ENCODE measurements around the gene PPP1R2.

Gene PPP1R2

DNA sequence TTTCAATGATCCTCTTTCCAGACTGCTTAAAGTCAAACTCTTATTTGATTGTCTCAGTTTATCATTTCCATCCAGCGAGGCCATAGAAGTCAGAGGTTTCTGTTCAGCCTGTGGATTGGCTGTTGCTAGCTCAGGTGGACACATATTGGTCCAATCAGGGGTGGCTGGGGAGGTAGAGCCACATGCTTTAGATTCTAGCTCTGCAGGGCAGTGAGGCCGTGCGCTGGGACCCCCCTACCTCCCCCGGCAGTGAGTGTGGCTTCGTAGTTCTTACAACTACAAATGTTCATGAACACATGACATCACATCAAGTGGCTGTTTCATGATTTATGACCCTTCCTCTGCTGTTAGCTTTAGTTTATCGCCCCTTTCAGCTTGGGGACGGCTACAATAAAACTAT, 22.6 kb upstream of the PPP1R2 start:
- DNase-seq = no peak

DNA sequence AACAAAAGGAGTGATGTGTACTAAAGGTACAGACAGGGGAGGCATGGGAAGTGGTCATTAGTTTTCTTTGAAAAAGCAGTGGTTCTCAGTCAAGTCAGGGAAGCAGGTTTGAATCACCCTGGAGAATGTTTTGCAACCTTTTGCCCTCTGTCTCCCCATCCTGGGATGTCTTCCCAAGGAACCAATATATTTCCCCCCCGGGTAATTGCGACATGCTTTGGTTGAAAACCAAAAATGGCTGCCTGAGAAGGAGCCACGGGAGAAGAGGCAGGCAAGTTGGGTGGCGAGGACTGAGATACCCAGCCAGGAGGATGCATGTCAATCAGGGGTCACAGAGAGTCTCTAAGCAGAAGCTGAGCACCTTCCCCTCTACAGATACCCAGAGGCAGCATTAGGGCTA, 20.2 kb upstream of the PPP1R2 start:
- no peak for DNase-seq

DNA sequence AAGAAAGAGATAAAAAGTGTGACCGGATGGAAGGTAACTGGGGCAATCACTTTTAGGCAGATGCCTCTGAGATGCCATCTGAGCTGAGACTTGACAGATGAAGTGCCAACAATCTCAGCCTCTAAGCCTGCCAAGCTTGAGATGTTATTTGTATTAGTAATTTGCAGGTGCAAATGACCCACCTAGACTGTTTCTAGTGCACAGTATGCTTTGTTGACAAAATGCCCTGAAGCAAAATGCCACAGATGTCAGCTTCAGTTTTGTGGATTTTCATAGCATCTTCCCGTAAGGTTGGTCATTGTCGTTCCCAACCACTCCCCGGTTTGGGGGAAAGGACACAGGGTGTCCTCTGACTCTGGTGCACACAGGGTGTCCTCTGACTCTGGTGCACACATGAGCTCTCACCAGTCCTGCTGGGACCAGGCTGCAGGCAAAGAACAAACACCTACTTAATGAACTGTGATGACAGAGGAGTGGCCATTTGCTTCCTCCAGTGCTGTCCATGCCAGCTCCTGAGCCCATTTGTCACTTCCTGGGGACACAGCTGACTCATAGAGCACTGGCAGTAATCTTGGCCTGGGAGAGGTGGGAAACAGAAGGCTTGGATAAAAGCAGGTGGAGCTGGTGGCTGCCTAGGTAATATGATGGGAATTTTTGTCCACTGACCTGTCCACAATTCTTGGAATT, 16.7 kb upstream of the PPP1R2 start:
- no peak for DNase-seq

DNA sequence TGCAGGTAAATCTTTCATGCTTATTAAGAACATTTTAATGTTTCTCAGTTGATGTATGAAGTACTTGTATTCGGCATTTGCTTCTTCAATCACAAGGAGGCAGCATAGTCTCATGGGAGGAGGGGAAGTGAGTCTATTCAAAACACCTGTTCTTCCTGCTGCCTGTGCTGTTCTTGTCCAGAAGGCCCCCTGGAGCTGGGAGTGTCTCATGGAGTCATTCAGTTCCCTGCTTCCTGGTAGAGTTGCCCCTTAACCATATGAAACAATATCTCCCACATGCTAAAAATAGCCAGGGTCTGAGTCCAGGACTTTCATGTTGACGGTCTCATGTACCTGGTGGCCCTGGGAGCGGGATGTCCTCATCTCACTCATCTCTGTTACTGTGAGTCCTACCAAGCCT, 15.5 kb upstream of the PPP1R2 start:
- DNase-seq = no peak

DNA sequence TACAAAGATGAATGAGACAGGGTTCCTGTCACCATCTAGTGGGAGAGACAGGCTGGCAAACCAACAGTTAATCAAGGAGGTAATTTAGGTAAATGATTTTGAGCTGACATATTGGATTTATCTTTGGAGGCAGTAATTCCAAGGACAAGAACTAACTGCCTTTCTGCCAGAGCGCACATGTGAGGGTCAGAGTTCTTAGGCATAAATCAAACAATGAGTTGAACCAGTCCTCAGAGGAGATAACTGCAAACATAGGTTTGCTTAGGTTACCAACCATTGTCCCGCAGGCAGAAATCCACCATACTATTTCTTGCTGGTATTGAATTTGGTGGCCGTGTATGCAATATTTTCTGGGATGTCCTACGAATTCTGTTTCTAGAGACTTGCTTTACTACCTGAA, 14.2 kb upstream of the PPP1R2 start:
- no peak for DNase-seq

DNA sequence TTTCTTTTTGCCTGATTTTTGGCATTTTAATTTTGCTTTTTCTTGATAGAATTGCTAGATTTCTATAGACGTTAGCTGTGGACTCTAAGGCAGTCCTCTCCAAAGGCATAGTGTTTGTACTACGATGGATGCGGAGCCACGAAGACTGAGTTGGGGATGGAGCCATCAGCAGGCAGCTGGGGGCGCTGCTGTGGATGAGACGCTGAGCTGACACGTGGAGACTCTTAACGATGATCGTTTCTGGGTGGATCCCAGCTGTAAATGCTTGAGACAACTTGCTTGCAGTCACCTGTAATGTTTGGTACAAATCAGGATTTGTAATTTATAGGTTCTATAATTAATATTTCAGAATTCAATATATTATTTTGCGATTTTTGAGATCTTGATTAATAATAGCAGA, 13.3 kb upstream of the PPP1R2 start:
- no peak for DNase-seq

DNA sequence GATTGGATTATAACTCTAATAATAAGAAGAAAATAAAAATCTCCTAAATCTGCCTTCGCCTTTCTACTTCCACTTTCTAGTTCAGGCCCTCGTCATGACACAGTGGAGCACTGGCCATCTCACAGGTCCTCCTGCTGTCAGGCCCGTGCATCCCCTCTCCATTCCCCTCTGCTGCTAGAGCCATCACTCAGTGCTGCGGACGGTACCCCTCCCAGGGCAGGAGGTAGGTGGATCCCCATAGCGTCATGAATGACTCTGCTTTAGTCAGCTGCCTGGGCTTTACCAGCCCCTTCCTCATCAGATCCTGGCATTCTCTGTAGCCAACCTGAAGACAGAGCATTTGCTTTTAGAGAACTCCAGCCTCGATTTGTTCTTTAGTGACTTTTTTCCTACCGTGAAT, 12.0 kb upstream of the PPP1R2 start:
- DNase-seq = no peak

DNA sequence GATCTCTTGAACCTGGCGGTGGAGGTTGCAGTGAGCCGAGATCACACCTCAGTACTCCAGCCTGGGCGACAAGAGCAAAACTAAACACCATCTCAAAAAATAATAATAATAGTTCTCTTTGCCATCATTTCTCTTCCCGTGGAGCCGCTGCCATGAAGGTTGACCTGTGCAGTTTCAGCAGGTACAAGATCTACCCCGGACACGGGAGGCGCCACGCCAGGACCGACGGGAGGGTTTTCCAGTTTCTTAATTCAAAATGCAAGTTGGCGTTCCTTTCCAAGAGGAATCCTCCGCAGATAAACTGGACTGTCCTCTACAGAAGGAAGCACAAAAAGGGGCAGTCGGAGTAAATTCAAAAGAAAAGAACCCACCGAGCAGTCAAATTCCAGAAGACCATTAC, 11.3 kb upstream of the PPP1R2 start:
- no peak for DNase-seq

DNA sequence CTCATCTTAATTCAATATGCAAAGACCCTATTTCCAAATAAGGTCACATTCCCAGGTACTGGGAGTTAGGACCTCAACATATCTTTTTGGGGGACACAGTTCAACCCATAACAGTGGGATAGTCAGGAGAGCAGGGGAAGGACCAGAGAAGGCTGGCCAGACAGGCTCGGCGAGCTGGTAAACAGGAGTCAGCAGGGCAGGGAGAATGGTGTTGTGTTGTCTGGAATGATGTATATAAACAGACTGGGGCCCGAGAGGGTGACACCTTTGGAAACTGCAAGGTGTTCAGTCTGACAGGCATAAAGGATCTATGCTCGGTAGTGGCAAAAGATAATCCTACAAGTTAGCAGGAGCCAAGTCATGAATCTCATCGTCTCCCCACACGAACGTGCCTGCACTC, 10.1 kb upstream of the PPP1R2 start:
- no peak for DNase-seq

DNA sequence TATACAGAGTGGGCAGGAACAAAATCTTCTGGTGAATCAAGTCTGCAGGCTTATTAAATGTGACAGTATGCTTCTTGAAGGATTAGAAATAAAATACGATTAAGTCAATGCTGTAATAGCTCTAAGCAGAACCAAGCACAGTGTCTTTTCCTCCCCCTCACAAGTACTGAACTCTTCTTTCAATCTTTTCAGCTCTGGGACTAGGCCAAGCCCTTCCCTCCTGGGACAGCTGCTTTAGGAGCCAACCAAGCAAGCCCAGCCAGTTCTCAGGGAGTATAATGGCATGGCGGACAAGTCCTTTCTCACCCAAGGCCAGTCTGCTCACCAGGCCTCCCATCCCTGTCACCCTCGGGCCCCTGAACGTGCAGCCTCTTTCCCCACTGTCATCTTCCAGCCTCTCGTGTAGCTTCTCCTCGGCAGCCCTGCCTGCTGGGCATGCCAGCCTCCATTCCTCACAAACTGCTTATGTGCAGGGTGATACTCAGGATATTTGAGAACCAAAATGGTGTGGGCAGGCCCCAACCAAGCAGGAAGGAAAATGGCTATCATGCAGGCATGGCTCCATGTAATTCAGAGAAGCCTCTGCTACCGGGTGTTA, 8.4 kb upstream of the PPP1R2 start:
- no peak for DNase-seq

DNA sequence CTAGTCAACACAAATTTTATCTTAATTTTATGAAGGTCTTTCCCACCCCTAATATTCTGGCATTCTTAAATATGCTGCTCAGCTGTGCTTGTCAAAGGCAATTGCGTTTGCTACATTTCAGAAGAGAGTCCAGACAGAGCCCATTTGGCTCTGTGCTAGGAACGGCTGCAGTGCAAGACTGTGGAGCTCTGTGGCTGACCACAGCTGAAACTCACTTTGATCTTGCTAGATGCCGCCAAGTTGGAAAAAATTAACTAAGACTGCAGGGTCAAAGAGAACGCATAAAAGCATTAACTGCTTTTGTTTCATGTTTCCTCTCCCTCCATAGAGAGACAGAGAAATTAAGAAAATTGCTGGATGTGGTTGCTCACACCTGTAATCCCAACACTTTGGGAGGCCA, 7.6 kb upstream of the PPP1R2 start:
- DNase-seq = no peak

DNA sequence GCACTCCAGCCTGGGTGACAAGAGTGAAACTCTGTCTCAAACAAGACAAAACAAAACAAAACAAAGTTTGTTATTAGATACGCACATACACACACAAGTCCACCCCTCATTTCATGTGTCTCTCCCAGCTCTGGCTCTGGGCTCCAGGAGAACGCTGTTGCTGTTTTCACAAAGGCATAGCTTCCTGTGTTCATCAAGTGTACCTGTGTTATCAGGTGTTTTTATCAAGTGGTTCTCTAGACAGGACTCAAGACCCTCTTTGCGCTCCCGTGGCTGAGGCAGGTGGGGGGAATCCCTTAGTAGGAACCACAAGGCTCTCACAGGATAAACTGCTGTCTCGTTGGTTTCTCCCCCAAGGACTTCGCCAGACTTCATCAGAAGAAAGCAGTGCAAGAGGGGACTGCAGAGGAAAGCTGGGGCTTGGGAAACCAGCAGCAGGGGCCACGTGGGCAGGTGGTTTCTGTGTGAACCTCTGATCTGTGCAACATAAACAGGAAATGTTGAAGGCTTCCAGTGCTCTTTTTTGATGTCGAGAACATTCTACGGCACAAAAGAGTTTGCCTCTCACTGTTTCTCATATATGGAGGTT, 6.9 kb upstream of the PPP1R2 start:
- DNase-seq = no peak

DNA sequence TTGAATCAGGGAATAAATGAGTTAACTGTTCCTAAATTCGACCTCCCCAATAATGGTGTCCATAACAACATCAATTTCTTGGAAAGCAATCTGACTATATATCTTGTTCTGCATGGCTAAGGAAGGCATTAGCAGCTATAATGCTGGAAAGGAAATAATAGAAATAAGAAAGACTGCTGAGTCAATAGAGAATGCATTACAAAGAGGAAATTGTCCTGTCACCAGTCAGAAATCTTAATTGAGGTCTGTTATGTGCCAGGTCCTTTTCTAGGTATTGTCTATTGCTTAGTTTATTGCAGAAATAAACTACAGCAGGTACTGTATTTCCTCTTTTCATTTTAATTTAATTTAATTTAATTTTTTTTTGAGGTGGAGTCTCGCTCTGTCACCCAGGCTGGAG, 5.9 kb upstream of the PPP1R2 start:
- DNase-seq = no peak

DNA sequence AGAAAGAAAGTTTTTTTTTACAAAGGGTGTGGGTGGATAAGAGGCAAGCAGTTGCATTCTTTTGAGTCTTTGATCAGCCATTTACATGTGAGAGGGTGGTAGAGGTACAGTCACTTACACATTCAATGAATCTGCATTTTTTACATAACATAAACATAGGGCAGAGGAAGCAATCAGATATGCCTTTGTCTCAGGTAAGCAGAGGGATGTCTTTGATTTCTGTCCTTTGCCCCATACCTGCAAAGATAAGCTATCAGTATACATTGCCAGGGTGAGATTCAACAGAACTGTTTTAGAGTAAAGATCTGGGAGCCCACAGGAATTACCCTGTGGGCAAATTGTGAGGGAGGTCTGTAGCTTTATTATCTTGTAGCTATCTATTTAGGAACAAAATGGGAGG, 5.4 kb upstream of the PPP1R2 start:
- DNase-seq = no peak

DNA sequence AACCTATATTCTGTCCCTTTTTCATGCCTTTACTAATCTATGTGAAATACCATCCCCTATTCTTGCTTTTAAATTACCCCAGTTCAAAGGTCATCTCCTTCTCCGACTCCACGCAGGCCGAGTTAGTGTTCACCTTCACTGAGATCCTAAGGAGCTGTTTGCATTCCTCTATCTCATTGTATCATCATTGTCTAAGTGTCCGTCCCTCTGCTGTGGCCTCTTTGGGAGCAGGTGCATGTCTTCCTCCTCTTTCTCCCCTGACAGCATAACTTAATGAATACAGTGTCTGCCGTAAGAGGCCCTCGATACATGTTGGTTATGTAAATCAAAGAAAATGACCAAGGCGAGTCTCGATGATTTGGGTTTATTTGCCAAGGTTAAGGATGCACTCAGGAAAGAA, 4.9 kb upstream of the PPP1R2 start:
- DNase-seq = no peak

DNA sequence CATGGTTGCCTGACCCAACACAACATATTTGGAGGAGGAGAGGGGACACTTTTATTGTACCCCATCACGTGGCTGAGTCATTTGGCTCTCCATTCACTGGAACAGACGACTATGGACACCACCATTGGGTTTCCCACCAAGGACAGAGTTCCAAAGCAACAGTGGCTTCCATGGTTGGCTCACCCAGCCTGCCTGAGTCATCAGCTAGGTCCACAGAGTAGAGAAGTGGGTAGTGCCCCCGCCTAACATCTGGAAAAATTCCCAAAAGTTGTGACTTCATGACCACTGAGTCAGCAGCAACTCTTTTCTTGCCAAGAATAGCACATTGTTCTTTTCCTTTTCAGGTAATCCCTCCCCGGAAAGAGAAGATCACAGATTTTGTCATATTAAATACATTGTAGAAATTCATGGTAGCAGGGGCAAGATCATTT, 3.0 kb upstream of the PPP1R2 start:
- DNase-seq = no peak

DNA sequence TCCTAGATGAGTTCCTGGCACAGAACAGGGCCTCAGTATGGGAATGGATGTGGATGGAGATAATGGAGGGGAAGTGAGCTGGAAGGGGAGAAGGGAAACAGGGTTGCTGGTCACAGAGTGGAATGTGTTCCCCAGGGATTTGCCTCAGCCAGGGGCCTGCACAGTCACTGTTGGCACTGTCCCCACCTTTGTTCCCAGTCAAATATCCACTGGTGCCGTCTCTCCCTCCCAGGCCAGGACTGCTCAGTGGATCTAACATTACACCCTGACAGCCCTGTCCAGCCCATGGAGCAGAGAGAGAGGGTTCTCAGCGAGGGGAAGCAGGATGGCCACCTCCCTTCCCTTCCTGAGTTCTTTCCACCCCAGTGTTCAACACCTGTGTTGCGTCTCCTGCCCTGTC, 1.5 kb upstream of the PPP1R2 start:
- DNase-seq = peak; percentile 30

DNA sequence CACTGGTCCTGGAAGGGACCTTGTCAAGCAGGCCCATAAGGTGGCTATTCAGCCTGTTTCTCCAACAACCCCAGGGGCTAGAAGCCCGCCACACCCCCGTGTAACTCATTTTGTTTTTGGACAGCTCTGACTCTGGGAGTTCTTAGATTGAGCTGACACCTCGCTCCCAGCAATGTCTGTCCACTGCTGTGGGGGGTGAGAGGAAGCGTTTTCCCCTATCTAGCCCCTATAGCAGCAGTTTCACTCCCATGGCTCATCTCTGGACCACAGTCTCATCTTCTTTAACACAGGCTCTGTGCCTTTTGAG, 1.1 kb upstream of the PPP1R2 start:
- DNase-seq = peak; percentile 34

DNA sequence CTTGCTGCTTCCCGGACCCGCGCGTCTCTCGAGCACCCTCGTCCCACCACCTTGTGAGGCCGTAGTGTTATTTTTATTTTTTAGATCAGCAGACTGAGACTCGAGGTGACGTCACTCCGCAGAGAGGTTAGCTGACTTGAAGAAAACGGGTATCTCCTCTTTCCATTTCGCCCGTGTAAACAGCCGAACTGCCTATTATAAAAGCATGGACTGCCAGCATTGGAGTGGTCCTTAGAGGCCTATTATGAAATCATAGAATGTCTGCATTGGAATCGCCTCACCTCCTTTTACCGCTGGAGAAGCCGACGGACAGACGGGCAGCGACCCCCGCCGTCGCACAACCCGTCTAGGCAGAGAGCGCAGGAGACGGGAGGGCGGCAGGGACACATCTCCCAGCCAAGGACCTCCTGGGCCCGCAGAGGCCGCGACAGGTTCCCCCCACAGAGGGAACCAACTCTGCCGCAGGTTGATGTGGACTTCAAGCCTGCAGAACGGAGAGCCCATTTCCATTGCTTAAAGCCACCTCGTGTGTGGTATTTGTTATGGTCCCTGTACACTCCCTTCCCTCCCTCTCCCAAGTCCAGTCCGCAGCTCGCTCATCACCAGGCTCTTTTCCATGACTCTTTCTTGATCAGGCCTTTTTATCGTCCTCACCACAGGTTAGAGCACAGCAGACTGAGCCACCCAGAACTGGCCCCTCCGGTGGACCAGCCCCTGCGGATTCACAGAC, 540 bp upstream of the PPP1R2 start:
- peak; percentile 45 for DNase-seq

DNA sequence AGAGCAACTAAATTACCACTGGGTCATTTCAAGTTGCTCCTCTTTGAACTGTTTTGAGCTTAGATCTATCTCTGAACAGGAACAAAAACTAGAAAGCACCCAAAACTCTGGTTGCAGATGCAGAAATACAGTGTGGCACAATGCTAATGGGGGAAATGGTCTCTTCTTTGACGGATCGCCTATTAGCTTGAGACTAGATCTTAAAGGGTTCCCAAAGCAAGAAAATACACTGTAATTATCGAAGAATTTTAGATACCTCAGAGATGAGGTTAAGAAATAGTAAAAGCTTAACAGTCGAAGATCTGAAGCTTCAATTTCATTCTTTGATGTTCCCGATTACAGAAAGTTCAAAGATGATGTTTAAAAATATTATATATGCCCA, 818 bp downstream of the PPP1R2 start:
- no peak for DNase-seq

DNA sequence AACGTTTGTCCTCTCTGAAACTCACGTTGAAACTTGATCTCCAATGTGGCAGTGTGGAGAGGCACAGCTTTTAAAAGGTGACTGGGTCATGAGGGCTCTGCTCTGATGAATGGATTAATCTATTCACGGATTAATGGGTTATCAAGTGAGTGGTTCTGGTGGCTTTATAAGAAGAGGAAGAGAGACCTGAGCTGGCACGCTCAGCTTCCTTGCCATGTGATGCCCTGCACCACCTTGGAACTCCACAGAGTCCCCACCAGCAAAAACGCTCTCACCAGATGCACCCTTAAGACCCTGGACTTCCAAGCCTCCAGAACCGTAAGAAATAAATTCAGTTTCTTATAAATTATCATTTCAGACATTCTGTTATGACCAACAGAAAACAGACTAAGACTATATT, 2.6 kb downstream of the PPP1R2 start:
- no peak for DNase-seq

DNA sequence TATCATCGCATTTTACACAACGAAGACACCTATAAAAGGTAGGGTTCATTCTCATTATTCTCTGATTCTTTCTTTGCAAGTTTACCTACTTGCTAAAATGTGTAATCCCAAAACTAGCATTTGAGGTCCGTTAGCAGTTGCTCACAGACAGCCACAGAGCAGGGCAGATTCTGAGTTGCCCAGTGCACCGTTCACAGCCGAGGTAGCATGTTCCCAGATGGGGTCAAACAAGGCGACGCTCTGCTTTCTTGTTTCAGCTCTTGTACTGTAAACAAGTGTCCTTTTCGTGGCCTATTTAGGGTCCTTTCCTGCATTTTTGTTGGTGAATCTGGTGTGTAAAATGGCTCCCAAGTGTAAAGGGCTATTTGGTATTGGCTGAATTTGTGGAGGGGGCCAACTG, 3.1 kb downstream of the PPP1R2 start:
- DNase-seq = no peak

DNA sequence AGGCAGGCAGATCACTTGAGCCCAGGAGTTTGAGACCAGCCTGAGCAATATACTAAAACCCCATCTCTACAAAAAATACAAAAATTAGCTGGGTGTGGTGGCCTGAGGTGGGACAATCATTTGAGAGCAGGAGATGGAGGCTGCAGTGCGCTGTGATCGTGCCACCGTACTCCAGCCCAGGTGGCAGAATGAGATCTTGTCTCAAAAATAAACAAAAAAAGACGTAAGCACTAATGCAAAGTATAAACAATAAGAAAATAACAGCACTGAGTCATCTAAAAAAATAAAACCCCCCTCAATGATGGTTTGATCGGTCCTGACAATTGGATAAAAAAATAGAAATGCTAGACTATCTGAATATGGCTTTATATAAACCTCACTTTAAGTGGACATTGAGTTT, 3.6 kb downstream of the PPP1R2 start:
- DNase-seq = no peak

DNA sequence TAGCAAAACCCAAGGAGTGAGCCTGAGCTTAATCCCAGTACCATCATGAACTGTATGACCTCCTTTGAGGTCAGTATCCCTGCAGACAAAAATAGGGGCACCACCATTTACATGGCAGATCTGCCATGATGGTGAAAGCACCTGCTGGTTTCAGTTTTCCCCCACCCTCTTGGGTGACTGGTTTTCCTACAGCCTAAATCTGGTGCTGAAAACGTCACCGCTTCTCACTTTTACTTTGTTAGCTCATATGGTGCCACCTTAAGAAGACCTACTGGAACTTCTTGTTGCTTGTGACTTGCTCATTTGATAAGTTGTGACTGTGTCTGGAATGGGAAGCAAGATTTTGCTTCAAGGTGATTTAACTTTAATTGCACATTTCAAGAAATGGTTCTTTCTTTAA, 5.1 kb downstream of the PPP1R2 start:
- DNase-seq = no peak

Measured in left hindlimb (tissue), 1 donor.